Midbrain (tissue), 1 donor: ENCODE results near the gene SPTBN1.
A peak's percentile ranks its signal among the peaks of the same experiment; 100 is the strongest.

ENCODE experiments used
- DNase-seq: peaks from one replicate; lab custom pipeline; 2025; lab: John Stamatoyannopoulos, UW

SPTBN1 gene

DNA sequence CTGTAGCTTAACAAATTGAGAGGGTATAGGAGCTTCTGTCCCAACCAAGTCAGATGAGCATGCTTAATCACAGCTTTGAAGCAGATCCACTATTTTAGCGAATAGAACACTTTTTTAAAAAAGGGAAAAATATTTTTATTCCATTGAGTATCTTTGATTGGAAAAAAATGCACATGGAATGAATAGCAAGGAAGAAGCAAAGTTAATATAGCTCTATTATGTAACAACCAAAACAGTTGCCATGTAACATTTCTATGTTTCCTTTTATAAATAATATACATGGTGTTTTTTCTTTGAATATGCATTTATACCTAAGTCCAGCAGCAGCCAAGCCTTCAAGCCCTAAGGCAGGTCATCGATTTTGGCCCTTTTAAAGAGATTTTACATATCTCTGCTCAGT, 21.4 kb upstream of the SPTBN1 start:
- DNase-seq, result no peak

DNA sequence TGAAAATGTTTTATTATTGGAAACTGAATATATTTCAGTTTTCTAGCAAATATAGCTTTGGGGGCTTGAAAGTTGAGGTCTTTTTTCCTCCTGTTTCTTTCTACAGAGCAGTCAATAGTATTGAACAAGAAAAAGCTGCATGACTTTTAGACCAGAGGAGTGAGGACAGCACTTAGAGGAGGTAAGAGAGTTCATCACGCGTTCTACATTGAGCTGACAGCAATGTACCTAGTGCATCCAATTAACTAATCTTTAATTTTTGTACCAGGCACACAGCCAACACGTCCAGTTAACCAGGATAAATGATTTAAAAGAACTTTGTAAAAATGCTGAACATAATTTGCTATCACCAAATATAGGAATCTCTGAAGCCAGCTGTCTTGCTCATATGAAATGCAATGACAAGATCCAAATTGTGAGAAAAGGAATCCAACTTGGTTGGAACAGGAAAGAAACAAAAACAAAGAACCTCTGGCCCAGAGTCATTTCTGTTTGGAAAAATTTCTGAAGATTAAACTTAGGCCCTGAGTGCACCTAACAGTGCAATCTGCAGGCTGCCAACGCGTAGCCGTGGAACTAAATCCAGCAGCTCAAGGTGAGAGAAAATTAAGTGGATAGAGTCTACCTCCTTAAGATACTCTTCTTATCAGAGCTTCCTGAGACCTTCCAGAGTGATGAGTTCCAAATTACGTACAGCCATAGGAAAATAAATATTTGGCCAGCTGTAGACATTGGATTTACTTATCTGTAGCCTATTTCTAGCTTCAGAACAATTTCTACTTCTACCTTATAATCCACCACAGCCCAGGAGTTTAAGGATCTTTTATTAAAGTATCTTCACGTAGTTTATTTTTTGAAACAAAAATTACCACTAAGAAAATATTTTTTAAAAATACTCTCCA, 20.6 kb upstream of the SPTBN1 start:
- no peak for DNase-seq

DNA sequence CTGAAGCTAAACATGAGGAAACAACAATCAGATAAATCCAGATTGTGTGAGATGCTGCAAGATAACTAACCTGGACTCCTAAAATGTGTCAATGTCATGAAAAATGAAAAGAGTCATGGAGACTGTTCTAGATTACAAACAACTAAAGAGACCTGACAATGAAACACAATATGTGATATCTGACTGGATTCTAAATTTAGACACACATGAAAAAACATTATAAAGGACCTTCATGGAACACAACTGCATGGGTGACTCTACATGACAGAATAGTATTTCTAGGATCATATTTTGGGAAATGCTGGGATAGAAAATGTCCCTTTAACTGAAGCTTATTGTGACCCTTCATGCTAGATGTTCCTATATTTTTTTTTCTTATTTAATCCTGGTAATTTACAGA, 18.5 kb upstream of the SPTBN1 start:
- no peak for DNase-seq

GRCh38 chr2:54438271-54438670, 17.9 kb upstream of the SPTBN1 start:
- DNase-seq, result no peak

GRCh38 chr2:54439582-54439981, 16.5 kb upstream of the SPTBN1 start:
- no peak for DNase-seq

DNA sequence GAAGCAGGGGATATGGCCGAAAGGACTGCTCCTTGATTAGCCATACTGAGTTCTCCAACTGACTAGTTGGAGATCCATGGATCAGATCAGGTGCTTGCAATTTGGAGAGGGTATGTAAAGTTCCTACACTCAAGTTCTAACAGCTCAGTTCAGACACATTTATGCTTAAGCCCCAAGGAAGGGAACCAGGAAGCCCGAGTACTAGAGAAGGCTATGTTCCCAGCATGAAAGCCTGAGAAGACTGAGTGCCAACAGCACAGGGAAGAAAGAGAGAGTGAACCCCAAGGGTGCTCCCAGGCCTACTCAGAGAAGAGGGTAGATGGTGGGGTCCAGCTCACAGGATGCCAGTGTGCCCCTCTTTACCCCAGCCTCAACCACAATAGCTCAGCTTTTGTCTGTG, 16.1 kb upstream of the SPTBN1 start:
- DNase-seq, result no peak

DNA sequence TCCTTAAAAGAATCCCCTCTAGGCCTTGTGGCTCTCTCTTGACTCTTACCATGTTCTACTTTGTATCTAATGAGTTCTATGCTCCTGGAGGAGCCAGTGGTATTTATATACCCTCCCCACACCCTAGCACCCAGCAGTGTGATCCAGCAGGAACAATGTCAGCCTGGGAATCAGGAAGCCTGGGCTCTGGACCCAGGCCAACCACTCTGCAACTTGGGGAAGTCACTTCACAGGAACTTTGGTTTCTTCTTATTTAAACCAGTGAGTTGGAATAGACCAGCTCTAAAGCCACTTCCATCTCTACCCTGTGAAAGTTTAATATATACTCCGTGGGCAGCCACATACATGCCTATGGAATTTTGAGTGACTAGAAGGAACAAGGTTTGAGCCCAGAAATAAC, 11.6 kb upstream of the SPTBN1 start:
- DNase-seq, result no peak

GRCh38 chr2:54446122-54446521, 10.0 kb upstream of the SPTBN1 start:
- no peak for DNase-seq

DNA sequence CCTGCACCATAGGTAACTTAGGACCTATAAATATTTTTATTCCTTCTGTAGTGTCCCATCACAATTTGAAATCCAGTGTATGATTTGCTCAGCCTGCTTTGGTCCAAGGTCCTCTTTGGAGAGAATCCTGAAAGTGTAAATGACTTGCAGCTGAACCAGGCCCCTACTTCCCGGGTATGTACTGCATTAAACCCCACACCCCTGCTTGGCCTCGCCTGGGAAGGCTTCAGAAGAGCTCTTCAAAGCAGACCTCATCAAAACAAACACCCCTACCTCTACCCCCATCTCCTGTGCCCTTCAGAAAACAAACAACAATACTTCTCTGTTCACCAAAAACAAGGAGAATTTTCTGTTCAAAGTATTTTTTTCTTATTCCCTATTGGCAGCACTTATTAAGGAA, 9.5 kb upstream of the SPTBN1 start:
- no peak for DNase-seq

DNA sequence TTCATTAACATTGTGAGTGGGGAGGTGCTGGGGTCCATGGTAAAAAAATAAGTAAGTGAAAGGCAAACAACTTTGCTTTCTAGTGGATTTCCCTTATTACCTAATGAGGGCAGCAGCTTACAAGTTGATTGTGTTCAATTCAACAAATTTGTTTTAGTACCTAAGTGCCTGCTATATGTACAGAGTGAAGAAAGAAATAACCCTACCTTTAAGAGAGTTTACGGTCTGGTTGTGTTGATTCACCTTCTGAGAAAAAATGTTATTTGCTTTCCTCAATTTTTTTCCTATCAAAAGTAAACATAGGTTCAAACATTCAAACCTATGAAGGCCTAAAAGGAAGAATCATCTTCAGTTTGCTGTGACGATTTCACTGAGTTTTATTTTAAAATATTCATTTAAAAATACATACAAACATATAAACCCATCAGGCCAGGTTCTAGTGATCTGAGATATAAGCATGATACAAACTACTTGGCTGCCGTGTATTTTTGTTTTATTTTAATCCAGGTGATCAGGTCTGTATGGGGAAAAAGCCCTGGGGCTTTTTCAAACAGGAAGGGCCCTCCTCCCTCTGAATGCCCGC, 1.5 kb upstream of the SPTBN1 start:
- no peak for DNase-seq

DNA sequence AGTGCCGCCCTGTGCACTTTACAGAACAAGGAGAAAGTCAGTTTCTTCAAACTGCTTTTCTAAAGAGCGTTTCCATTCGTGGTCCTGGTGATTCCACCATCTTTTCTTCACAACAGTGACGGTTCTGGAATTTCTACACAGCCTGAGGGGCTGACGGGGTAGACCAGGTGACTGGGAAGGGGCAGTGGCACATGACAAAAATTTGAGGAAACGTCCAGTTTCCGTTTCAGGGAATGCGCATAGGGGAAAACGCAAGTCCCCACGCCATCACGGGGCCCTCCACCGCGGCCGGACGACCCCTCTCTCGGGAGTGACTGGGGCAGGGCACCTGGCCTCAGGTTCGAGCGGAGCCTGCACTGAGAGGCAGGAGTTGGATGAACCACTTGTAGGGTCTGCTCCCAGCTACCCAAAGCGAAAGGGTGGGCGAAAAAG, 980 bp upstream of the SPTBN1 start:
- DNase-seq, result peak; percentile 64

GRCh38 chr2:54456362-54456611, 160 bp downstream of the SPTBN1 start:
- DNase-seq, result no peak

GRCh38 chr2:54456612-54457322, 640 bp downstream of the SPTBN1 start:
- DNase-seq, result peak; percentile 70

GRCh38 chr2:54457323-54458023, 1.3 kb downstream of the SPTBN1 start:
- DNase-seq, result peak; percentile 66

- DNase-seq, result peak; percentile 20
Observed at GRCh38 chr2:54459037-54459441, 2.9 kb downstream of the SPTBN1 start.

DNA sequence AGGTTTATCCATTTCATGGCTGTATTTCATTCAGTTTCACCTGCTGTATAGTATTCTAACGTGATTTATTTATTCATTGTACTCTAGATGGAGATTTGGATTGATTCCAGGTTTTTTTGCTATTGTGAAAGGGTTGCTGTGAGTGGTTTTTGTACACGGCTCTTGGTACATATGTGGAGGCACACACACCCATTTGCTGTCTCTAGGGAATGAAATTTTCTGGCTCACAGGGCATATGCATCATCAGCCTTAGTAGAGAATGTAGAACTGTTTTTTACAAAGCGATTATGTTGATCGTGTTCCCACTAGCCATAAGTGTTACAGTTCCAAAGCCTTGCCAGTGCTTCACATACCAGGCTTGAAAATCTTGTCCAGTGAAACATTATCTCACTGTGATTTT, 5.1 kb downstream of the SPTBN1 start:
- no peak for DNase-seq

- DNase-seq, result no peak
Observed at GRCh38 chr2:54464341-54464740, 8.2 kb downstream of the SPTBN1 start.

- no peak for DNase-seq
Observed at GRCh38 chr2:54465143-54465542, 9.0 kb downstream of the SPTBN1 start.

DNA sequence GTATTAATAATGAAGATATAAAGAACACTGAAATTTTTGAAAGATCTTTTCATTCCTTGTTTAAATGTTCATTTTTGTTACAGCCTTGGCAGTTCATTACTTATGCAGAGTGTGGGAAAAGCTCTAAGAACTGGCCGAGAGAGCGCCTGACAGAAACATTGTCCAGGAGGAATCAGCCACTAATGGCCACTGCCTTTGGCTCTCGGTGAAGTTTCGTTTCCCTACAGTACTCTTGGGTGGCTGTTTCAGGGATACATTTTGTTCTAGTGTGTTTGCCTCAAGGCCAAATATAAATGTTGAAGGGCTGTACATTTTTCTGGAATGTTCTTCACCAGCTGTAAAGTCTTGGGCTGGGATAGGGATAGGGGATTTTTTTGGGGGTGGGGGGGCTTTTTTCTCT, 10.7 kb downstream of the SPTBN1 start:
- peak; percentile 31 for DNase-seq

DNA sequence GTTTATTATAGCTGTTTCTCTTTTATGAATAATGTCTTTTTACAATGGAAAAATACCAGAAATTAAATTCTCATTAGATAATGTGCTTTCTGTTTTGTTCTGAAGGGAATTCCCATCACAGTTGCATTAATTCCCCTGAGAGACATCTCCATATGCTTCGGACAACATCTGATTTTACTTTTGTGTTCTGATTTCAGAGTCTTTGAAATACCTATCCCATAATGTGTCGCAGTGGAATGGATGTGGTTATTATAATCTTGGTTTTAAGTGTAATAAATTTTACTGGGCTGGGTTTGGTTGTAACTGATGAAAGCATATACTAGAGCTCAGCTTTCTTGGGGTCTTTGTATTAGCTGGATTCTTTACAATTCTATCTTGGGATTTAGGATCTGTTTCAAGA, 12.5 kb downstream of the SPTBN1 start:
- no peak for DNase-seq

DNA sequence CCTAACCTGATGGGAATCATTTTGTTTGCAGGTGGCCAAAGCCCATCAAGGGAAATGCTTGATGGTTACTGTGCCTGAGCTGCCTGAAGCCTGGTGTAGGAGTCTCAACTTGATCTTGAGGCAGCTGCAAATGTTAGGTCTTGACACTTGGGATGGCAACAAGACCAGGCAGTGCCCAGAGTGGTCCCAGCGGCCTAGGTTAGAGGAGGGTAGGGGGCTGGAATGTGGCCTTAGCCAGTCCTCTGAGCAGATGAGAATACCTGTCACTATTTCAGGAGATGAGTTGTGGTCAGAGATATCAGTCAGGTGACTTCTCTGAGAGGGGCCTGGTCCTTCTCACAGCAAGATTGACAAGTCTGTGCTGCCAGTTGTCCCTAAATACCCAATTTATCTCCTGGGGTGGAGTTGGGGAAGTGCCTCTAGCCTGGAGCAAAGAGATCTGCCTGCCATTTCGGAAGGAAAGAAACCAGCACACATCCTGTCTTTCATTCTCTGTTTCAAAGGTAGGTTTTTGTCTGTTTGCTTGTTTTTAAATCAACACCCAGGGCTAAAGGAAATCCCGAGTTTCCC, 13.4 kb downstream of the SPTBN1 start:
- no peak for DNase-seq

DNA sequence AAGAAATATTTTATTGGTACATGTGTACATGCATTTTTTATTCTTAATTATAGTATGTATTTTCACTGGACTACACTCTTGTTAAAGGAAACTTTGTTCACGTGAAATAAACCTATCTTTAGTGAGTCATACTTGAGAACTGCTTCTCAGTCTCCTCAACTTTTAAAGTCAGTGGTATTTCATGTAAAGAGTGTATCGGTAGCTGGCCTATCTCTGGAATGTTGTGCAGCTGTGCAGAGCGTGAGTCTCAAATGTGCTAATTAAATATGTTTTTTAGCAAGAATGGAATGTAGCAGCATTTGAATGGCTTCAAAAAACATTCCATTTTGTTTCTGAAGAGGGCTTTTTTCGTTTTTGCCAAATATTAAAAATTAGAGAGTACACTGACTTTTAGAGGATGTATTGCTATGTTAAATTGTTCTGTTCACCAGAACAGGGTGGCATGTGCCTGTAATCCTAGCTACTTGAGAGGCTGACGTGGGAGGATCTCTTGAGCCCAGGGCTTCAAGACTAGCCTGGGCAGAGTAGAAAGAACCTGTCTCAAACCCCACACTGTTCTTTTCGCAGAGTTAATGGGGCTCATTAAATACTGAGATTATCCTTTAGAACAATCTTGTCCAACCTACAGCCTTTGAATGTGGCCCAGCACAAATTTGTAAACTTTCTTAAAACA, 14.3 kb downstream of the SPTBN1 start:
- DNase-seq, result no peak
